ENCODE measurements around the gene GPR150. TPM values are rescaled to one million over a fixed set of nuclear protein-coding genes. Genes with fewer than 3 reads are reported as not detected.
A peak's percentile ranks its signal among the peaks of the same experiment; 100 is the strongest.
"Not testable (repeated sequence)": the region's sequence is repeated elsewhere in the genome, so short reads cannot be mapped to it uniquely, and the experiment has no call there.

GPR150 gene
- total RNA-seq, 4 donors from 2014 or later, result 0.29 to 0.59 (median 0.29) TPM; not detected in 1

GRCh38 chr5:95638632-95639031 lies 18.7 kb downstream of the GPR150 start:
- intact Hi-C loops (cut with DNase I; ENCODE audit: low total_unique reads) (no loop called here), in situ Hi-C loops (cut with MboI; ENCODE audit: low sequenced_read_pairs in 4 of 4) (loop anchor here in 3 of 4 donors (25.0 kb wide), 2 partner anchors 324 to 699 kb away; partner anchors contain the start of gene ELL2 (in 2 of the 3))

GRCh38 chr5:95641741-95642220 lies 21.9 kb downstream of the GPR150 start:
- TF ChIP-seq POLR2A (IDR thresholded peaks at IDR 0.05) (peak in 1 of 2 donors; percentile 49), CTCF (IDR thresholded peaks at IDR 0.05 in 4 of 5, conservative IDR thresholded peaks at IDR 0.05 in 1 of 5) (no peak)
- in situ Hi-C loops (cut with MboI; ENCODE audit: low sequenced_read_pairs in 4 of 4), result loop anchor here in 3 of 4 donors (25.0 kb wide), 2 partner anchors 321 to 696 kb away; partner anchors contain the start of gene ELL2 (in 2 of the 3)
- no peaks in the 10 kb centered on the region for H3K27me3 ChIP-seq
- no peaks in the 10 kb centered on the region for H3K36me3 ChIP-seq
- no peak overlapping the region for H3K4me3 ChIP-seq
- H3K27ac ChIP-seq, result peak overlapping the region; percentile 70 to 99 (median 86)
- intact Hi-C loops (cut with DNase I; ENCODE audit: low total_unique reads), result loop anchor here (10.0 kb wide), 1 partner anchor 963 kb away; no protein-coding TSS in a partner anchor
- DNase-seq (peak; percentile 55 to 67), ATAC-seq (peak; percentile 50 to 61)
- H3K4me1 ChIP-seq, result peaks cover 4 to 15% of the 10 kb centered on the region in 2 donors
- H3K9me3 ChIP-seq, result no peaks in the 10 kb centered on the region

More at GRCh38 chr5:95638632-95639031, 18.7 kb downstream of the GPR150 start:
- Histone ChIP-seq H3K27me3 (no peaks in the 10 kb centered on the region), H3K36me3 (no peaks in the 10 kb centered on the region), H3K4me1 (peaks cover 4% of the 10 kb centered on the region in 2 donors), H3K9me3 (no peaks in the 10 kb centered on the region), H3K27ac (no peak overlapping the region), H3K4me3 (no peak overlapping the region)
- TF ChIP-seq CTCF (IDR thresholded peaks at IDR 0.05 in 4 of 5, conservative IDR thresholded peaks at IDR 0.05 in 1 of 5), result no peak
- TF ChIP-seq POLR2A (IDR thresholded peaks at IDR 0.05), result no peak
- no peak for DNase-seq
- no peak for ATAC-seq

GRCh38 chr5:95643152-95643551 lies 23.3 kb downstream of the GPR150 start:
- H3K4me3 ChIP-seq, result no peak overlapping the region
- in situ Hi-C loops (cut with MboI; ENCODE audit: low sequenced_read_pairs in 4 of 4), result loop anchor here in 3 of 4 donors (25.0 kb wide), 2 partner anchors 319 to 694 kb away; partner anchors contain the start of gene ELL2 (in 2 of the 3)
- no peak for ATAC-seq
- DNase-seq, result no peak
- peak overlapping the region in 2 of 4 donors; percentile 95 to 99 for H3K27ac ChIP-seq
- TF ChIP-seq POLR2A (IDR thresholded peaks at IDR 0.05) (no peak), CTCF (IDR thresholded peaks at IDR 0.05 in 4 of 5, conservative IDR thresholded peaks at IDR 0.05 in 1 of 5) (no peak)
- peaks cover 16 to 25% of the 10 kb centered on the region in 2 donors for H3K4me1 ChIP-seq
- H3K9me3 ChIP-seq, result no peaks in the 10 kb centered on the region
- intact Hi-C loops (cut with DNase I; ENCODE audit: low total_unique reads), result loop anchor here (10.0 kb wide), 1 partner anchor 962 kb away; no protein-coding TSS in a partner anchor
- H3K36me3 ChIP-seq, result no peaks in the 10 kb centered on the region
- no peaks in the 10 kb centered on the region for H3K27me3 ChIP-seq

GRCh38 chr5:95644351-95645042 lies 24.6 kb downstream of the GPR150 start:
- H3K4me1 ChIP-seq, result peaks cover 16 to 30% of the 10 kb centered on the region in 2 donors
- no peaks in the 10 kb centered on the region for H3K36me3 ChIP-seq
- TF ChIP-seq POLR2A (IDR thresholded peaks at IDR 0.05) (no peak), CTCF (IDR thresholded peaks at IDR 0.05 in 4 of 5, conservative IDR thresholded peaks at IDR 0.05 in 1 of 5) (peak; percentile 62 to 76 (median 65))
- H3K27ac ChIP-seq, result peak overlapping the region; percentile 95 to 99 (median 97)
- H3K27me3 ChIP-seq, result no peaks in the 10 kb centered on the region
- H3K4me3 ChIP-seq, result no peak overlapping the region
- no peaks in the 10 kb centered on the region for H3K9me3 ChIP-seq
- intact Hi-C loops (cut with DNase I; ENCODE audit: low total_unique reads) (loop anchor here (2.0 to 10.0 kb wide), 5 partner anchors 138 to 1058 kb away; partner anchors contain the start of gene CAST), in situ Hi-C loops (cut with MboI; ENCODE audit: low sequenced_read_pairs in 4 of 4) (loop anchor here in 3 of 4 donors (25.0 kb wide), 2 partner anchors 318 to 693 kb away; partner anchors contain the start of gene ELL2 (in 2 of the 3))
- peak; percentile 24 to 37 for ATAC-seq
- DNase-seq, result peak; percentile 47 to 58

- H3K36me3 ChIP-seq, ATAC-seq, DNase-seq, H3K9me3 ChIP-seq, H3K27me3 ChIP-seq: not testable (repeated sequence)
- in situ Hi-C loops (cut with MboI; ENCODE audit: low sequenced_read_pairs in 4 of 4), result loop anchor here in 3 of 4 donors (25.0 kb wide), 2 partner anchors 316 to 691 kb away; partner anchors contain the start of gene ELL2 (in 2 of the 3)
- peak overlapping the region in 2 of 4 donors; percentile 62 to 71 for H3K4me3 ChIP-seq
- intact Hi-C loops (cut with DNase I; ENCODE audit: low total_unique reads), result loop anchor here (1.0 to 10.0 kb wide), 7 partner anchors 191 to 1056 kb away; partner anchors contain the start of gene CAST
- peaks cover 16 to 39% of the 10 kb centered on the region in 2 donors for H3K4me1 ChIP-seq
- peak overlapping the region; percentile 95 to 99 (median 97) for H3K27ac ChIP-seq
Measured at GRCh38 chr5:95646226-95646568, 26.3 kb downstream of the GPR150 start.

Data from gastrocnemius medialis (tissue), 4 donors.